ENCODE results near the gene CFTR.

DNA sequence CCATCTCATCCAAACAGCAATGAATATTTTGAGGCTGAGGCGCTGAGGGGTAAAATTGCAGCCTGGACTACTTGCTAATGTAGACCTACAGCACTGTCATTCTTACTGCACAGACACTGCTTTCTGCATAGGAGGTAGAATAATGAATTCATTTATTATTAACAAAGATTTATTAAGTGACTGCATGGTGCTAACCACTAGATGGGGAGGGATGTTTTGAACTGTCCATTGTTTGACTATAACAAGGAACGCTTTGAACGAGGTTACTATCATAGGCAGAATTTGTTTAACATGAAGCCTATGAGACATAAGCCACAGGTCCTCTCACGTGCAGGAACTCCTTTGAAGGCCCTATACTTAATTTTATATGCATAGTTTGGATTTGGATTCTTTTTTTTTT, 143.8 kb downstream of the CFTR start:
- TF ChIP-seq EP300 (IDR thresholded peaks at IDR 0.05; ENCODE audit: low read depth), result no peak
- no peak for TF ChIP-seq POLR2AphosphoS5 (IDR thresholded peaks at IDR 0.05)
- TF ChIP-seq, protein P1, sequence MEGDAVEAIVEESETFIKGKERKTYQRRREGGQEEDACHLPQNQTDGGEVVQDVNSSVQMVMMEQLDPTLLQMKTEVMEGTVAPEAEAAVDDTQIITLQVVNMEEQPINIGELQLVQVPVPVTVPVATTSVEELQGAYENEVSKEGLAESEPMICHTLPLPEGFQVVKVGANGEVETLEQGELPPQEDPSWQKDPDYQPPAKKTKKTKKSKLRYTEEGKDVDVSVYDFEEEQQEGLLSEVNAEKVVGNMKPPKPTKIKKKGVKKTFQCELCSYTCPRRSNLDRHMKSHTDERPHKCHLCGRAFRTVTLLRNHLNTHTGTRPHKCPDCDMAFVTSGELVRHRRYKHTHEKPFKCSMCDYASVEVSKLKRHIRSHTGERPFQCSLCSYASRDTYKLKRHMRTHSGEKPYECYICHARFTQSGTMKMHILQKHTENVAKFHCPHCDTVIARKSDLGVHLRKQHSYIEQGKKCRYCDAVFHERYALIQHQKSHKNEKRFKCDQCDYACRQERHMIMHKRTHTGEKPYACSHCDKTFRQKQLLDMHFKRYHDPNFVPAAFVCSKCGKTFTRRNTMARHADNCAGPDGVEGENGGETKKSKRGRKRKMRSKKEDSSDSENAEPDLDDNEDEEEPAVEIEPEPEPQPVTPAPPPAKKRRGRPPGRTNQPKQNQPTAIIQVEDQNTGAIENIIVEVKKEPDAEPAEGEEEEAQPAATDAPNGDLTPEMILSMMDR (IDR thresholded peaks at IDR 0.05), result no peak
- no peak for TF ChIP-seq POLR2A (IDR thresholded peaks at IDR 0.05)

Data from transverse colon (tissue), 4 donors.